GM12891 (cell line): ENCODE results near the gene DNAJB8.

ENCODE experiments used
- POLR2A ChIP-seq: IDR thresholded peaks from 2 replicates; pipeline ENCODE4 v1.6.1; 2011; ENCODE audit warnings: low read depth, low read length, control low read depth
- POLR2AphosphoS5 ChIP-seq: IDR thresholded peaks from 2 replicates; pipeline ENCODE4 v1.6.1; 2011; ENCODE audit warnings: low read depth, low read length, control low read depth
- POU2F2 ChIP-seq: IDR thresholded peaks from 2 replicates; pipeline ENCODE4 v1.6.1; 2011; ENCODE audit warnings: low read depth, mild to moderate bottlenecking, control low read depth, low read length, moderate library complexity
- SPI1 ChIP-seq: IDR thresholded peaks from 2 replicates; pipeline ENCODE4 v1.6.1; 2011; ENCODE audit warnings: low read depth, low read length, control low read depth
- TAF1 ChIP-seq: IDR thresholded peaks from 2 replicates; pipeline ENCODE4 v1.6.1; 2011; ENCODE audit warnings: low read depth, low read length, control low read depth

- TF ChIP-seq POLR2AphosphoS5 (no peak), POLR2A (no peak), TAF1 (no peak), POU2F2 (no peak), SPI1 (no peak)
Measured at GRCh38 chr3:128479558-128480086, 12.9 kb upstream of the DNAJB8 start.
